ENCODE measurements around the gene IRF2BP2.

IRF2BP2 gene

GRCh38 chr1:234633246-234634003 is 23.4 kb upstream of the IRF2BP2 start:
- DNase-seq = no peak

GRCh38 chr1:234632225-234632624 is 22.2 kb upstream of the IRF2BP2 start:
- no peak for DNase-seq

GRCh38 chr1:234631721-234632125 is 21.7 kb upstream of the IRF2BP2 start:
- DNase-seq = no peak

GRCh38 chr1:234629026-234629425 is 19.0 kb upstream of the IRF2BP2 start:
- no peak for DNase-seq

- no peak for DNase-seq
Observed at GRCh38 chr1:234628089-234628488, 18.1 kb upstream of the IRF2BP2 start.

- no peak for DNase-seq
Observed at GRCh38 chr1:234627009-234627950, 17.3 kb upstream of the IRF2BP2 start.

GRCh38 chr1:234626391-234626790 is 16.4 kb upstream of the IRF2BP2 start:
- no peak for DNase-seq

- DNase-seq = no peak
Observed at GRCh38 chr1:234624724-234625117, 14.7 kb upstream of the IRF2BP2 start.

GRCh38 chr1:234621657-234622335 is 11.8 kb upstream of the IRF2BP2 start:
- no peak for DNase-seq

GRCh38 chr1:234621127-234621468 is 11.1 kb upstream of the IRF2BP2 start:
- DNase-seq = no peak

- no peak for DNase-seq
Observed at GRCh38 chr1:234620272-234621126, 10.5 kb upstream of the IRF2BP2 start.

- DNase-seq = no peak
Observed at GRCh38 chr1:234619794-234620247, 9.8 kb upstream of the IRF2BP2 start.

GRCh38 chr1:234619071-234619480 is 9.1 kb upstream of the IRF2BP2 start:
- no peak for DNase-seq

GRCh38 chr1:234618737-234619049 is 8.7 kb upstream of the IRF2BP2 start:
- DNase-seq = no peak

GRCh38 chr1:234617986-234618736 is 8.2 kb upstream of the IRF2BP2 start:
- no peak for DNase-seq

GRCh38 chr1:234617131-234617985 is 7.4 kb upstream of the IRF2BP2 start:
- no peak for DNase-seq

- DNase-seq = no peak
Observed at GRCh38 chr1:234616644-234617043, 6.7 kb upstream of the IRF2BP2 start.

GRCh38 chr1:234614081-234614489 is 4.1 kb upstream of the IRF2BP2 start:
- DNase-seq = no peak

GRCh38 chr1:234613128-234613875 is 3.3 kb upstream of the IRF2BP2 start:
- no peak for DNase-seq

All from activated CD4-positive, alpha-beta T cell treated with anti-CD3 and anti-CD28 coated beads, Interleukin-2, amount 50 U/mL, for 1 hour (primary cell).